Measurements from ENCODE around the gene ACSL4.
"Not testable (repeated sequence)": the region's sequence is repeated elsewhere in the genome, so short reads cannot be mapped to it uniquely, and the experiment has no call there.

Gene ACSL4

DNA sequence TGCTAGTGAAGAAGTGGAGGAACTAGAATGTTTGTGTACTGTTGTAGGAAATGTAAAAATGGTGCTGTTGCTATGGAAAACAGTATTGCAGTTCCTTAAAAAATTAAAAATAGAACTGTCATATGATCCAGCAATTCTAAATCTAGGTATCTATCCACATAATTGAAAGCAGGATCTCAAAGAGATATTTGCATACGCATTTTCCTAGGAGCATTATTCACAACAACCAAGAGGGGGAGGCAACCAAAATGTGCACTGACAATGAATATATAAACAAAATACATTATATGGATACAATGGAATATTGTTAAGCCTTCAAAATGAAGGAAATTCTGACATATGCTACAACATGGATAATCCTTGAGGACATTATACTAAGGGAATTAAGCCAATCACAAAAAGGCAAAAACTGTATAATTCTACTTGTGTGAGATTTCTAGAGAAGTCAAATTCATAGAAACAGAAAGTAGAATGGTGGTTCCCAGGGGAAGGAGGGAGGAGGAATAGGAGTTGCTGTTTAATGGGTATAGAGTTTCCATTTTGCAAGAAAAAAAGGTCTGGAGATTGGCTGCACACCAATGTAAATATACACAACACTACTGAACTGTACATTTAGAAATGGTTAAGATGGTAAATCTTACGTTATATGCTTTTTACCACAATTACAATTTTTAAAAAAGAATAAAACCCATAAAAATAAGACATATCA is 72.5 kb downstream of the ACSL4 start:
- DNase-seq: no peak

DNA sequence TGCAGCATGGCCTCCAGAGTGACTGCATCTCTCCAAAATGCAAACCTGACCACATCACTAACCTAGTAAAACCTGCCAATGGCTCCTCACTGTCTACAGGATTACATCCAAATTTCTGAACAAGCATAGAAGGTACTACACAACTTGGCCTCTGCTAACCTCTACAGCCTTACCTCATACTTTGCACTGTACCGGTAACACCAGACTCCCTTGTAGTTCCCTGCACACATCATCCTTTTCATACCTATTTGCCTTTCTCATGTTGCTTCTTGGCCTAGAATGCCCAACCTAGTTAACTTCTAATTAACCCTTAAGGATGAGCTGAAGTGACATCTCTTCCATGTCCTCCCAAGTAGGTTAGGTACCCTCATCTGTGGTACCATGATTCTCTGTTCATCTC is 74.7 kb downstream of the ACSL4 start:
- DNase-seq: no peak

DNA sequence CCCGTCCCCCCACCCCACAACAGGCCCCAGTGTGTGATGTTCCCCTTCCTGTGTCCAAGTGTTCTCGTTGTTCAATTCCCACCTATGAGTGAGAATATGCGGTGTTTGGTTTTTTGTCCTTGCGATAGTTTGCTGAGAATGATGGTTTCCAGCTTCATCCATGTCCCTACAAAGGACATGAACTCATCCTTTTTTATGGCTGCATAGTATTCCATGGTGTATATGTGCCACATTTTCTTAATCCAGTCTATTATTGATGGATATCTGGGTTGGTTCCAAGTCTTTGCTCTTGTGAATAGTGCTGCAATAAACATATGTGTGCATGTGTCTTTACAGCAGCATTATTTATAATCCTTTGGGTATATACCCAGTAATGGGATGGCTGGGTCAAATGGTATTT is 75.7 kb downstream of the ACSL4 start:
- not testable (repeated sequence) for DNase-seq

DNA sequence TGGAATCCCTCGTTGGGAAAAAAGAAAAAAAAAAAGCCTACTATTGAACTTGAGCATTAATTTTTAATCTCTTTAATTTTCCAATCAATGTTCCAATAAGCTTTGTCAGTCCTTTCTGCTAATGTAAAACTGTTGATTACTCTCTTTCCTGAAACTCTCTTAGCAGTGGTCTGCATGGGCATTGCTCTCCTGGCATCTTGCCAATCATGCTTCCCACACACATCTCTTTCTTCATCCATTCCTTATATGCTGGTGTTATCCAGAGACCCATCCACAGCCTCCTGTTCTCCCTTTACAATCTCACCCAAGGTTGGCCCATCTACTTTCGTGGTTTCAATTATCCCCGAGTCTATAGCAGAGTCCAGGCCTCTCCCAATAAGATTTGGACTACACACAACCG is 76.3 kb downstream of the ACSL4 start:
- no peak for DNase-seq

DNA sequence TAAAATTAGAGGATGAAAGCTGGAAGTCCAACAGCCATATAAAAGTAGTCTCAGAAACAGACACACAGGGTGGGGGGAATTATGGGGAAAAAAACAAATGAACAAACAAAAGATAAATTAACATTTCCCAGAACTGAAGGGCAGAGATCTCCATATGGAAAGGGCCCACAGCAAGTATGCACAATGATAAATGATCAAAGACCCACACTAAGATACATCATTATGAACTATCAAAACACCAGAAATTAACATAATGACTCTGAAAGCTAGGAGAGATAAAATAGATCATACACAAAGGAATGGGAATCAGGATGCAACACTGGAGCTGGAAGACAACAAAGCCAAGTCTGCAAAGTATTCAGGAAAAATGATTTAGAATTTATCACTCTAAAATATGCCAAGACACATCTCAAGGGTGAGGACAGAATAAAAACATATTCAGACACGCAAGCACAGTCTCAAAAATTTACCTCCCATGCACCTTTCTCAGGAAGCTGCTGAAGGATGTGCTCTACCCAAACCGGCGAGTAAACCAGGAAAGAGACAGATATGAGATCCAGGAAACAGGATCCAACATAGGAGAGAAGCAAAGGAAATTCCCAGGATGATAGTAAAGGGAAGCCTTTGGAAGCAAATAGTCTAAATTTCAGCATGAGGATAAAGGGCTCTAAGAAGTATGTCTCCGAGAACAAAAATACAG is 77.4 kb downstream of the ACSL4 start:
- DNase-seq: no peak

DNA sequence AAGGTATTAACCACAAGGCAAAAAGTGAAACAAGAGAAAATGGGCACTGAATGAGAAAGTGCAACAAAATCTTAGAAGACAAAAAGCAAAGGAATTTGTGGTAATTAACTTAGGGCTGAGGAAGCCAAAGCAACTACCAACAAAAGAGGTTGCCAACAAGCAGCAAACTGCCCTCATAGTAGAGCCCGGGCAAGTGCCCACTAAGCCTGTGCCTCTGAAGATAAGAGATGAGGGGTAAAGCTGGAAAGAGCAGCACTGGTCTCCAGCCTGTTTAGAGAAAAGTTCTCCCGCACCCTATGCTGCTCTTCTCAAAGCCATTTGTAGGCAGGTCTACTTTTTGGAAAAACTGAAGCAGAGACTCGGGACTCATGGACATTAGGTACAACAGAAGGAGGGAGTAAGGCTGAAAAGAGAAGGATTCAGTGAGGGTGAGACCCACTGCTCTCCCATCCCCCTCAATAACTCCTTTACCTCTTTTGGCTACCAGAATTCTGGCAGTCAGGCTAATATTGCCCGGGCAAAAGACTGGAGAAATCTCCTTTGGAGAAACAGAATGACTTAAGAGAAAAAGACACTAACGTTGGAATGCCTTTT is 78.4 kb downstream of the ACSL4 start:
- DNase-seq: no peak

DNA sequence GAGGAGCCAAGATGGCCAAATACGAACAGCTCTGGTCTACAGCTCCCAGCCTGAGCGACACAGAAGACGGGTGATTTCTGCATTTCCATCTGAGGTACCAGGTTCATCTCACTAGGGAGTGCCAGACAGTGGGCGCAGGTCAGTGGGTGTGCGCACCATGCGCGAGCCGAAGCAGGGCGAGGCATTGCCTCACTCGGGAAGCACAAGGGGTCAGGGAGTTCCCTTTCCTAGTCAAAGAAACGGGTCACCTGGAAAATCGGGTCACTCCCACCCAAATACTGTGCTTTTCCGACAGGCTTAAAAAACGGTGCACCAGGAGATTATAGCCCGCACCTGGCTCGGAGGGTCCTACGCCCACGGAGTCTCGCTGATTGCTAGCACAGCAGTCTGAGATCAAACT is 88.4 kb downstream of the ACSL4 start:
- not testable (repeated sequence) for DNase-seq

DNA sequence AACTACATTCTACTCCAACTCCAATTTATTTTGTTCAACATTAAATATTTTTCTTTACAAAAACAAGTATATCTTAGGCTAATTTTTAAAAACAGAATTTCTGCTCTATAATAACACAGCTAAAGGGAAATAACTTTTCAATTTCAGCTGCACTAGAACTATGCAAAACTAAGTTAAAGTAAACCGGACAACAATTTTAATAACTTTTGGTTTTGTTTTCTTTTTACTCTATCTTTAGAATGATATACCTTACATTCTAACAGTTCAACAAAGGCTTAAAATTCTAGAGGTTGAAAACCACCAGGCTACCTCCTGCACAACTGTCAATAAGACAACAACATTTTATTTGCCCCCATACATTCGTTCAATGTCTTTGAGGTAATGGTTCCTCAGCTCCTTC is 89.4 kb downstream of the ACSL4 start:
- no peak for DNase-seq

DNA sequence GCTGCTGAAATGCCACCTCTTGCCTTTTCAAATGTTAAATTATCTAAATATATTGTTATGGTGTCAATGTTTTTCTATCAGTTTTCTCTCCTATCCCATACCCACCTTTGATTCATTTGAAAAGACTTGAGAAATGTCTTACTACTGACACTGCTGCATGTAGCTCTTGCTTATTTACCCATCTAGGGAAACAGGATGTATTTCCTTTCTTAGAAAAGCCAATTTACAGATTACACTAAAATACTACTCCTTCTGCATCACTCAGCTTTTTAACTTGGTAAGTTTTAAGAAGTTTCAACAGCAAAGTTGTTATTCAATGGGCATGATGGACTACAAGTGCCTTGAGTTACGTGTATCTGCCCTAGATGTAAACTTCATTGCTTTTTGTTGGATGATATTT is 94.9 kb downstream of the ACSL4 start:
- DNase-seq: no peak

DNA sequence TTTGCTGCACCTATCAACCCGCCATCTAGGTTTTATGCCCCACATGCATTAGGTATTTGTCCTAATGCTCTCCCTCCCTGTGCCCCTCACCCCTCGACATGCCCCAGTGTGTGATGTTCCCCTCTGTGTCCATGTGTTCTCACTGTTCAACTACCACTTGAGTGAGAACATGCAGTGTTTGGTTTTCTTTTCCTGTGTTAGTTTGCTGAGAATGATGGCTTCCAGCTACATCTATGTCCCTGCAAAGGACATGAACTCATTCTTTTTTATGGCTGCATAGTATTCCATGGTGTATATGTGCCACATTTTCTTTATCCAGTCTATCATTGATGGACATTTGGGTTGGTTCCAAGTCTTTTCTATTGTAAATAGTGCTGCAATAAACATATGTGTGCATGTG is 95.6 kb downstream of the ACSL4 start:
- not testable (repeated sequence) for DNase-seq

DNA sequence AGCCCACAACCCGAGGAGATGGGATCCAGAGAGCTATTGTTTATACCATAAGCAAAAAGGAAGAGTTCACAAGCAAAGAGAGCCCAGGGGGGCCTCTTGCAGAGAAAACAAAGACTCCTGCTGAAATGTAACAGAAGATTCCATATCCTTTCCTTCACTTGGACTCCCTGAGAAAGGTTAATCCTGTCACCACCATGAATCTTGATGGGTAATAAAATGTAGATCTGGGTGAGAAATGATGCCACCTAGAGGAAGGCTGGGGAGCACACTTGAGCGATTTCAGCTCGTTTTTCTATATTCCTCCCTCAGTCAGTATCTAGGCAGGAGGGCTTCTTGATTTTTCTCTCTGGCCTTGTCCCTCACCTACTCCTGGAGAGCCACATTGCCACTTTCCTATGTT is 97.9 kb downstream of the ACSL4 start:
- DNase-seq: no peak

DNA sequence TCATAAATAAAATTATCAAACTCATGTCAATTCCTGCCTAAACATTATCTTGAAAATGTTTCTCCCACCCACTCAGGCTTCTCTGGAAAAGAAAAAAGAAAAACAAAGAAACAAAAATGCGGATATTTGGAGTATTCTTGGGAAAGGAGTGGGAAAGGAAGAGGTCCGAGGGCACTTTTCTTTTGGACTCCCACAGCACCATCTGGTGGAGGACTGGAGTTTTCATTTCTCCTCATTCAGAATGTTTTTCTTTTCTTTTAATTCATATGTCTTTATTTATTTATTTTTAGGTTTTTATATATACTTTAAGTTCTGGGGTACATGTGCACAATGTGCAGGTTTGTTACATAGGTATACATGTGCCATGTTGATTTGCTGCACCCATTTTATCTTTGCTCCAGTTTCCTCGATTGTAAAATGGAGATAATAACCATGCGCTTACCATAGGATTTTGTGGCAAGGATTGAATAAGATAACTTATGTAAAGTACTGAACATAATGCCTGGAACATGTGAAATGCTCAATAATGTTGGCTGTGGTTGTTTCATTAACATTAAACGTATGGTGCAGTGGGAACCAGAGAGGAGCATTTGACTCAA is 100.1 kb downstream of the ACSL4 start:
- DNase-seq: no peak

DNA sequence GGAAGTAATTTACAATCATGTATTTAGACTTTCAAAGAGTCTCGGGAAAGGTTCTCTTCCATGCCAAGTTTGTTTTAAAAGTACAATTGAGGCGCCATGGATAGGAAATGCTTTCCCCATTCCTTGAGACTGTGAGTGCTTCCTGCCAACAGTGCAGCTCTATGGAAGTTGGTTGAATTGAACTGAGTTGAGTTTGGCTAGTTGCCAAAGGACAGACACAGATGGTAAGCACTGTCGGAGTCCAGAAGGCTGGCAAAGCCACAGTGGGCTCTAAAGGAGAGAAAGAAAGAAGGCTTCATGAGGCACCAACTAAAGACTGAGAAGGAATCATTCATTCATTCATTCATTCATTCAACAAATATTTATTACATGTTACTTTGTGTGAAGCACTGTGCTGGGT is 103.7 kb downstream of the ACSL4 start:
- DNase-seq: no peak

DNA sequence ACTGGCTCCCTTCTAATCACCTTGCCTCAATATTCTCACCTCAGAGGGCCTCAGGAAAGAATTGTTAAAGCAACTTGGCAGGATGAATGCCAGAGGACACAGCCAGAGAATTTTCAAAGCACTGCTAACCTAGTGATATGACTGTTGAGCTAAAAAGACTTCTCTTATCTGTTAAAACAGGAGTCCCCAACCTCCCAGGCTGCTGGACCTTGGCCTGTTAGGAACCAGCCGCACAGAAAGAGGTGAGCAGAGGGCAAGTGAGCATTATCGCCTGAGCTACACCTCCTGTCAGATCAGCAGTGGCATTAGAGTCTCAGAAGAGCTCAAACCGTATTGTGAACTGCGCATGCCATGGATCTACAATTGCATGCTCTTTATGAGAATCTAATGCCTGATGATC is 106.4 kb downstream of the ACSL4 start:
- no peak for DNase-seq

DNA sequence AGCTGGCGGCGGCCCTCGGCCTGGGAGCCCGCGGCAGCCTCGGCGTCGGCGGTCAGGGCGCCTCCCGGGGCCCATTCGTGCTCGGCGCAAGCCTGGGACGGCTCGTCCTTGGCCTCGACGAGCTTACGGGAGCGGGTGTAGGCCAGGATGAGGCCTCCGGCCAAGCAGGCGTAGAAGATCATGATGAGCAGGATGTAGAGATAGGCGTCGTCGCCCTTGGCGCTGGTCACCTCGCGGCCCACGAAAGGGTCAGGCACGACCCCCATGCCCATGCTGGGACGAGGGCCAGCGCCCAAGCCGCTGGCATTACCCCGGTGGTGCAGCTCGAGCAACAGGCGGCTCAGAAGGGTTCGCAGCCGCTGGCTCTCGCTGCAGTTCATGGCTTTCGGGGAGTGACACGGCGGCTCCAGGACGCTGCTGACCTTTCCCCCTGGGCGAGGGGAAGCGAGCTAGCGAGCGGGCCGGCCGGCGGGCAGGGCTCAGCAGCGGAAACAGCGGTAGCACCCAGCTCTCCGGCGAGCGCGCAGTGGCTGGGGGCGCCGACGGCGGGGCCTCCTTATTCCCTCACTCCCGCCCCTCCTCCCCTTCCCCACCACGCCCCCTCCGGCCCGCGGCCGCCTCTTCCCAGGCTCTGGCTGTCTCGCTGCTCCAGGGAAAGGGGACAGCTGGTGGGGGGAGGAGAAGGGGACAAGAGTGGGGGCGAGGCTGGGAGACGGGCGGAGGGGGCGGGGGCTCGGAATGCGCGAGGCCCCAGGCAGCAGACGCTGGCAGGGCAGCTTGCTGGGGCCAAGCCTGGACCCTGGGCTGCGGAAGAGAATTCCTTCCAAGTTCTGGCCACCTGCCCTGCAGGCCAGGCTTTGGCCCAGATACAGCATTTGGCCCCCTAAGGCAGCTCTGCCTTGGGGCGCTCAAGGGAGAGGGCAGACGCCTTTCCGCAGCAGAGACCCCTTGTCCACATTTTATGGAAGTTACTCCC is 108.1 kb downstream of the ACSL4 start, which contains the start of gene KCNE5:
TSS of gene KCNE5 (minus strand) at position 532 of the 976 bp plus-strand sequence. CDS start at position 380, 152 bp downstream.
- no peak for DNase-seq

DNA sequence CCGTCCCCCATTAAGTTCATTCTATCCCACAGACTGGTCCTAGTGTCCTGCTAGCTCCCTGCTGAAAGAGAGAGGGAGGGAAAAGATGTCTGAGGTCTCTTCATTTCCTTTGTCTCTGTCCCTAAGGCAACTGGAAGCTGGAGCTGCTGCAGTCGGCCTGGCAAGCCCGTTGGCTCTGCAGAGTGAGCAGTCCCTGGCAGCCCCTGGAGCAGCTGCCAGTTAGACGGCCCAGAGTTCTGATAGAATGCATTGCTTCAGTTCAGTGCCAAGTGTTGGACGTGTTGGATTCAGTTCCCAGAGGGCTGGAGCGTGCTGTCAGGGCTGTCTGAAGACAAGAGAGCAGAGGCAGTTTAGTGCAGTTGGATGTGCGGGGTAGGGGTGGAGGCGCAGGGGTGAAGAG is 109.1 kb downstream of the ACSL4 start:
- no peak for DNase-seq

DNA sequence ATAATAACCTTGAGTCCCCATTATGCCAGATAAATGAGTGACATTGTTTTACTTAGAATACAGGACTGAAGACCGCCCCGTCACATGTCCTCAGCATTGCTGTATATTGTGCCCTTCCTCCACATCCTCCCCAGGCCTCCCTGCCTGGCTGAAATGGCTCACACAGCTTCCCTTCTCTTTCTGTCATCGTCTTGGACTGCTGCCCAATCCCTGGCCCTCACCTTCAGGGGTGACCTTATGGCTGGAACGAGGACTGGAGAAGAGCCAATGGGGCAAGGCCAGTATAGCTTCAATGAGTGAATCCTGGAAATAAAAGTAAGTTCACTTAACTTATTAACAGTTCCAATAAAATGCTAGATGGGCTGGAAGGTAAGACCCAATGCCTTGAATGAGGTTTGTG is 110.8 kb downstream of the ACSL4 start:
- DNase-seq: no peak

DNA sequence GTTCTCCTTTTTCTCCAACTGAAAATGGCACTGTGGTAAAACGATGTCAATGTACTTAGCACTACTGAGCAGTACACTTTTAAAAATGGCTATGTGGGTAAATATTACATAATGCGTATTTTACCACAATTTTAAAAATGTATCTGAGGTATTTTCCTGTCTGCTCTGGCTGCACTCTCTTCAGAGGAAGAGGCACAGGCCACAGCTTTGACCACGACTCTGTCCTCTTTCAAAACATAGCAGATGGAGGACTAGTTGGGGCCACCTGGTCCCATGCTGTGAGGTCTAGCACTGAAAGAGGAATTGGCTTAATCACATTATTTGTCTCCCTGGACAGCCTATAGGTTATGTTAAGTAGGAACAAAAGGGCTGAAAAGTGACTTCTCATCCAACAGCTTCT is 113.3 kb downstream of the ACSL4 start:
- DNase-seq: no peak

DNA sequence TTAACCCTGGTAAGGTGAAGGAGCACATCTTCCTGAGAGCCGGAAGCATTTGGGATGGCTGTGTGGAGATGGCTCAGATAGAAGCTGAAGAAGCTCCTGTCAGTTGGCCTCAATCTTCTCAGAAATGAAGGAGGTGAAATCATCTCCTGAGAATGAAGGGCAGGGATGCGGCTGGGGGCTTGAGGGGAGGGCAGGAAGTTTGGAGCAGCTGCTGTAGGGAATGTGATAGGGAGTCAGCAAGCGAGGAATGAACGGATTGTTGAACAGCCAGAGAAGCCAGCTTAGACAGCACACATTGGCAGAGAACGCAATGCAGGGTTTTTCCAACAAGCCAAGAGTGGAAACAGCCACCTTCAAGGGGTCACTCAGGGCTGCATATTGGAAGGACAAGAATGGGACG is 118.1 kb downstream of the ACSL4 start:
- no peak for DNase-seq

DNA sequence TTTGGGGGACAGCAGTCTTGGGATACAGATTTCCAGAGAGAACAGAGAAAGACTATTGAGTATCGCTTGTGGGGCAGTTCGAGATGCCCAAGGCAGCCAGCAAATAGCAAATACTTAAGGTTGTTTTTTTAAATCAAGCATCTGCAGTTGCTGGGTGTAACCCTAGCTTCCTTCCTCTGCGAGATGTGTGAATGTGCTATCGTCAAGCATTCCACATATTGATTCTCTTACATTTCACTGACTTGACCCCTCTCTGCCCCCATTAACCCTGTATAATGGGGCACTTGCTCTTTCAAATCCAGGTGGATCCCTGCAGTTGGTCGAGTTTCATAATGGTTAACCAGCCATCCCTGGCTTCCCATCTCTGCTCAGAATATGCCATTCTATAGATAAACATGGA is 131.6 kb downstream of the ACSL4 start:
- DNase-seq: no peak

DNA sequence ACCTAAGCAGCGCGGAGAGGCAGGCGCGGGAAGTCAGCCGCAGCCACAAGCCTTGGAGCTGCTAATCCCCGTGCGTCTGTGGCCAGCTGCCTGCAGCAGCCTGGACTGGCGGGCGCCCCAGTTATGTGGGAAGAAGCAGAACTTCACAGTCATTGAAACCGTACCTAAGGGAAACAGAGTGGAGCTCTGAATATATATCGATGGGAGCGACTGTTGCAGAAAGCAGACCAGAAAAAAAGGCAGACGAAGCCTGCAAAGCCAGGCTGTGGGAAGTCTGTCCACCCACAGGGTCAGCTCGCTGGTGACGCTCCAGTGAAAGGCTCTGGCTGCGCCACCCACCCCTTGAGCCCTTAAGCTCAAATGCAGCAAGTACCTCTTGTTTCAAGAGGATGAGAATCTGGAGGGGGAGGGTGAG is 132.8 kb downstream of the ACSL4 start:
- DNase-seq: no peak

DNA sequence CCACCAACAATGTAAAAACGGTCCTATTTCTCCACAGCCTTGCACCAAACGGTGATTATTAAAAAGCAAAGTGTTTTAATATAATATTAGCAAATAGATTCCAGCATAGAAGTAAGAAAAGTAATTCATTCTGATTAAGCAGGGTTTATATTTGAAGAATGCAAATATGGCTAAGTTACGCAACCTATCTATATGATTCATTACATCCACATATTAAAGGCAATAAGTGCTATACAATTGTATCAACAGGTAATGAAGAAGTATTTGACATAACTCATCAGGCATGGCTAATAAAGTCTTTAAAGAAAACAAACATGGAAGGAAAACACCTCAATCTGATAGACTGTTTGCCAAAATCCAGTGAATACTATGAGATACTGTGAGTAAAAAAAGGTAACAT is 137.0 kb downstream of the ACSL4 start:
- DNase-seq: no peak
